ENCODE results near the gene M1AP. TPM values are rescaled to one million over a fixed set of nuclear protein-coding genes. Genes with fewer than 3 reads are reported as not detected.

The M1AP gene
- total RNA-seq, 1 experiment from 2014 or later, result 7.6 TPM

GRCh38 chr2:74659462-74659861 lies 11.3 kb upstream of the M1AP start:
- Histone ChIP-seq H3K27ac (ENCODE audit: insufficient read length, low read depth, low read length) (no peak overlapping the region), H3K9ac (ENCODE audit: extremely low read depth, insufficient read length, low read length) (no peak overlapping the region), H4K91ac (ENCODE audit: insufficient read length, low read depth, low read length) (no peak overlapping the region), H2AFZ (ENCODE audit: low read length) (no peak overlapping the region), H3K4me1 (ENCODE audit: insufficient read depth, low read length) (no peaks in the 10 kb centered on the region; the same call in 1 of the 2 replicates), H2BK20ac (ENCODE audit: low read depth, low read length, poor library complexity, severe bottlenecking) (no peak overlapping the region), H2BK12ac (ENCODE audit: insufficient read length, low read depth, low read length) (no peak overlapping the region), H2BK5ac (ENCODE audit: insufficient read length, low read length) (no peak overlapping the region), H3T11ph (ENCODE audit: low read length) (no peak overlapping the region), H4K20me1 (ENCODE audit: control insufficient read depth, insufficient read depth, insufficient read length) (no peaks in the 10 kb centered on the region), H3K79me1 (ENCODE audit: insufficient read depth, low read depth, low read length, poor library complexity, severe bottlenecking) (no peaks in the 10 kb centered on the region), H4K5ac (ENCODE audit: insufficient read length, low read depth, low read length) (no peak overlapping the region), H3K23ac (ENCODE audit: insufficient read length, low read depth, low read length) (no peak overlapping the region), H3K9me3 (ENCODE audit: control insufficient read depth, low read depth, low read length) (no peaks in the 10 kb centered on the region), H3K4me2 (ENCODE audit: insufficient read depth, insufficient read length, low read length) (no peak overlapping the region), H3K79me2 (ENCODE audit: insufficient read depth, low read length) (no peaks in the 10 kb centered on the region), H2BK15ac (ENCODE audit: low read depth, low read length) (no peak overlapping the region), H3K27me3 (ENCODE audit: insufficient read depth, low read length) (peaks cover 15% of the 10 kb centered on the region), H3K14ac (ENCODE audit: insufficient read depth, low read length) (no peak overlapping the region), H2BK120ac (ENCODE audit: low read depth, low read length, poor library complexity, severe bottlenecking) (no peak overlapping the region), H3K4ac (ENCODE audit: low read depth, low read length) (no peak overlapping the region), H4K8ac (replicated peaks; ENCODE audit: insufficient read length, low read depth, low read length) (no peak overlapping the region), H2AK5ac (ENCODE audit: insufficient read length, low read length) (no peak overlapping the region), H3K56ac (ENCODE audit: insufficient read length, low read depth, low read length) (no peak overlapping the region), H3K23me2 (ENCODE audit: insufficient read length, low read depth, low read length, poor library complexity, severe bottlenecking) (peaks cover 4% of the 10 kb centered on the region), H3K18ac (ENCODE audit: insufficient read length, low read depth, low read length) (no peak overlapping the region)
- H3K27me3 Mint-ChIP-seq (ENCODE audit: low read depth), result peaks cover 24% of the 10 kb centered on the region
- no peak overlapping the region for H3K27ac Mint-ChIP-seq
- TF ChIP-seq CTCF (conservative IDR thresholded peaks at IDR 0.05), result no peak
- no peaks in the 10 kb centered on the region for H3K9me3 Mint-ChIP-seq
- H3K4me3 Mint-ChIP-seq, result no peak overlapping the region
- peaks cover 5% of the 10 kb centered on the region in 2 experiments for H3K4me1 Mint-ChIP-seq
- no peaks in the 10 kb centered on the region; a peak in 1 of 7 replicates for H3K36me3 Mint-ChIP-seq (ENCODE audit: insufficient read depth in 1 of 3, low read depth in 3 of 3)
- no peak for DNase-seq
- WGBS (ENCODE audit: extremely low coverage, insufficient read length, low lambda C conversion rate), result no CpG with 5 or more reads among the region's 2 CpGs
